Measurements from ENCODE around the gene RFPL1.
"Not testable (repeated sequence)": the region's sequence is repeated elsewhere in the genome, so short reads cannot be mapped to it uniquely, and the experiment has no call there.

Gene RFPL1

DNA sequence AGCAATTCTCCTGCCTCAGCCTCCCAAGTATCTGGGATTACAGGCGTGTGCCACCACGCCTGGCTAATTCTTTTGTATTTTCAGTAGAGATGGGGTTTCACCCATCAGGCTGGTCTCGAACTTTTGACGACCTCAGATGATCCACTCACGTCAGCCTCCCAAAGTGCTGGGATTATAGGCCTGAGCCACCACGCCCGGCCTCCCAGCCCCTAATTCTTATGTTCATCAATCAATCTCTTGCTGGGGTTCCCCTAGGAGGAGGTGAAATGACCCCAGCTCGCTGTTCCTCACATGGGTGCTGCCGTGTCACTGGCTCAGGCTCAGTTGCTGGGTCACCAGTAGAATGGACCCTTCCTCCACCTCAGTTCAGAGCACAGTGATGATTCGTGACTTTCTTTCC is at the start of gene RFPL1:
Gene RFPL1 (plus strand): TSS at position 301 of the 400 bp plus-strand sequence.
- in situ Hi-C loops (cut with HindIII; ENCODE audit: low sequenced_read_pairs) = not testable (repeated sequence)

- in situ Hi-C loops (cut with HindIII; ENCODE audit: low sequenced_read_pairs) = no loop called here
Measured at GRCh38 chr22:29388759-29389090, 49.7 kb upstream of the RFPL1 start.

- in situ Hi-C loops (cut with HindIII; ENCODE audit: low sequenced_read_pairs) = no loop called here
Measured at GRCh38 chr22:29390270-29390669, 48.1 kb upstream of the RFPL1 start.

GRCh38 chr22:29391546-29391945 is 46.8 kb upstream of the RFPL1 start:
- in situ Hi-C loops (cut with HindIII; ENCODE audit: low sequenced_read_pairs) = no loop called here

DNA sequence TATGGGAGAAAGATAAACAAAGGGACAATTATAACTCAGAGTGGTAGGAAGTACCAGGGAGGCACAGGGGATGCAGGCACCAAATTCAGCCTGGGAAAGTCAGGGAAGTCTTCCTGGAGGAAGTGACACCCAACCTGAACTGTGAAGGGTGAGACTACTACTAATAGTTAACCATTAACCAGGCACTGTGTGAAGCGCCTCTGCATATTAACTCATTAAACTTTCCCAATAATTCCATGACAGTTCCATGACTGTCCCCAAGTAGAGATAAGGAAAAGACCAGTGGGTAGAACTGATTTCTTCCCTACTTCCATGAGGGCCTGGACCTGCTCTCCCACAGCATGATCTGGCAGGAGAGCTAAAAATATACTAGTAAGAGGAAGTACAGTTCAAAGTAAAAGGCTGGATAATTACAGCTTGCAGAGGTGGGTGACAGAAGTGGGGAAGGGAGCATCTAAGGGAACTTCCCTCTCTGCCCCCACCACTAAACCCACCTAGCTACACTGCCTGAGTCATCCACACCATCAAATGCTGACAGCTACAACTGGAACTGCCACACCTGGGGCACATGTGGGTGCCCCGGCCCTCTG is 45.3 kb upstream of the RFPL1 start:
- in situ Hi-C loops (cut with HindIII; ENCODE audit: low sequenced_read_pairs) = no loop called here

- in situ Hi-C loops (cut with HindIII; ENCODE audit: low sequenced_read_pairs) = no loop called here
Measured at GRCh38 chr22:29394931-29395581, 43.3 kb upstream of the RFPL1 start.

DNA sequence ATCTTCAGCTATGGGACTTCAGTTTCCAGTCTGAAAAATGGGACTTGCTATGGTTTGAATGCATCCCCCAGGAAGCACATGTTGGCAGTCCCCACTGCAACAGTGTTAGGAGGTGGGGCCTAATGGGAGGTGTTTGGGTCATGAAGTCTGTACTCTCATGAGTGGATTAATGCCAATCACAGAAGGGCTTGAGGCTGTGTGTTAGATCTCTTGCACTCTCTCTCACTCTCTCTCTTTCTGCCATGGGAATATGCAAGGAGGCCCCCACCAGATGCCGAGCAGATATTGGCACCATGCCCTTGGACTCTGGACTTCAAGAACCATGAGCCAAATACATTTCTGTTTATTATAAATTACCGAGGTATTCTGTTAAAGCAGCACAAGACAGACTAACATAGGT is 42.3 kb upstream of the RFPL1 start:
- in situ Hi-C loops (cut with HindIII; ENCODE audit: low sequenced_read_pairs) = no loop called here

DNA sequence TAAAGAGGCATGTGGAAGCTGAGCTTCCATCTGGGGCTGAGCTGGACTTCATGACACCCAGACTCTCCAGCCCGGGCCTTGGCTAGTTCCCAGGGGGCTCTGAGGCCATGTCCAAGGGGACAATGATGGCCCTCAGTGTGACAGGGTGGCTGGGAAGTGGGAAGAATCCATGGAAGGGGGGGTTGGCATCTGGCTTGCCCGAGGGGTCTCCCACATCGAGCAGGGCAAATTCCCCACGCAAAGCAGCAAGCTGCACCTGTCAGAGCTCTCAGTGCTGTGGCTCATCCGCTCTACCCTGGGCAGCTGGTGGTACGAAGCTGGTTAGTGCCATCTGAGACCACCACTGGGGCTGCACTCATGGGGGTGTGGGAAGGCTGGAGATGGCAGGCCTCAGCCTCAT is 40.6 kb upstream of the RFPL1 start:
- in situ Hi-C loops (cut with HindIII; ENCODE audit: low sequenced_read_pairs) = no loop called here

GRCh38 chr22:29400576-29400975 is 37.8 kb upstream of the RFPL1 start:
- in situ Hi-C loops (cut with HindIII; ENCODE audit: low sequenced_read_pairs) = no loop called here

- in situ Hi-C loops (cut with HindIII; ENCODE audit: low sequenced_read_pairs) = not testable (repeated sequence)
Measured at GRCh38 chr22:29401538-29401937, 36.8 kb upstream of the RFPL1 start.

DNA sequence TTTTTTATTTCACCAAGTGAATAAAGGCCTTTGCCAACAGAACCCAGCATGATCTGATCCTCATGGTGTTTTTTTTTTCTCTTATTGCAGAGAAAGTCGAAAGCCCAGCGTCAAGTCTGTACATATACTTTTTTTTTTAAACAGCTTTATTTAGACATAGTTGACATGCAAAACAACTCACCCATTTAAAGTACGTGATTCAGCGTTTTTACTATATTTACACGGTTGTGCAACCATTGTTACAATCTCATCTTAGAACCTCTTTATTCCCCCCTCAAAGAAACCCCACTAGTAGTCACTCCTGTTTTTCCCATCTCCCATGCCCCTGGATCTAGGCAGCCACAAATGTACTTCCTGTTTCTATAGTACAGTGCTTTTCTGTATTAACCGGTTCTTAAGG is 29.4 kb upstream of the RFPL1 start:
- in situ Hi-C loops (cut with HindIII; ENCODE audit: low sequenced_read_pairs) = no loop called here

GRCh38 chr22:29411569-29412211 is 26.7 kb upstream of the RFPL1 start:
- in situ Hi-C loops (cut with HindIII; ENCODE audit: low sequenced_read_pairs) = not testable (repeated sequence)

DNA sequence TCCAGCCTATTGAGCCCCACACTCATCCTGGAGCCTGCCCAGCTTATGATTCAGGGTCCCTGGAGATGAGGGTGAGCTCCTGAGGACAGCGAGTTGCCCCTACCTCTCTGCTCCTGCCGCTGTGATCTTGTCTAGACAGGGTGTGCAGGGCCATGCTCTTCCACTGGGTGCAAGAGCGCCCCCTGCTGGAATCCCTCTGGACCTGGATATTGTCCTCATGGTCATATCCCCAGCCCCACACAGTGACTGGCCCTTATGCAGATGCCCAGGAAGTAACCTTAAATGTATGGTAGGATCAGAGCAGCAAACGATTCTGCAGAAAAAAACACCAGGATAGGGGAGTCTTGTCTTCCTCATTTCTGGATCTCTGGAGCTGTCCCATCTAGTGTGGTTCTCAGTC is 25.6 kb upstream of the RFPL1 start:
- in situ Hi-C loops (cut with HindIII; ENCODE audit: low sequenced_read_pairs) = not testable (repeated sequence)

GRCh38 chr22:29414951-29415591 is 23.3 kb upstream of the RFPL1 start:
- in situ Hi-C loops (cut with HindIII; ENCODE audit: low sequenced_read_pairs) = not testable (repeated sequence)

DNA sequence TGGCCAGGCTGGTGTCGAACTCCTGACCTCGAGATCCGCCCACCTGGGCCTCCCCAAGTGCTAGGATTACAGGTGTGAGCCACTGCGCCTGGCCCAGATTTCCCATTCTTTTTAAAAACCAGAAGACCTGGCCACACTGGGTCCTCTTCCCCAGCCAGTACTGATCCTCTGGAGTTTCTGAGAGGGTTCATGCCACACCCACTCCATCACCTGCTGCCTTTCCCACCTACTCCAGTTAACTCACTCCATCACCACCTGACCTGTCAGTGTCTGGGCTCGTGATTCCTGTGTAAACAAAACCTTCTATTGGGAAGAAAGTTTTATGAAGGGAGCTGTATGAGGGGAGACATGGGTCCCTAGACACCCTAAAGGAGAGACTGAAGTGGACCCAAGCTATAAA is 19.7 kb upstream of the RFPL1 start:
- in situ Hi-C loops (cut with HindIII; ENCODE audit: low sequenced_read_pairs) = not testable (repeated sequence)

DNA sequence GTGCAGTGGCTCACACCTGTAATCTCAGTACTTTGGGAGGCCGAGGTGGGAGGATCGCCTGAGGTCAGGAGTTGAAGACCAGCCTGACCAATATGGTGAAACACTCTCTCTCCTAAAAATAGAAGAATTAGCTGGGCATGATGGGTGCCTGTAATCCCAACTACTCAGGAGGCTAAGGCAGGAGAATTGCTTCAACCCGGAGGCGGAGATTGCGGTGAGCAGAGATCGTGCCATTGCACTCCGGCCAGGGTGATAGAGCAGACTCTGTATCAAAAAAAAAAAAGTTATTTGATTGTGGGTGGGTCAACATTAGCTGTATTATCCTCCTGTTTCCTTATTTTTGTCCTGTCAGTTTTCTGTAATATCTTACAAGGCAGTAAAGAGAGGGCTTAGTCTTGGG is 11.9 kb upstream of the RFPL1 start:
- in situ Hi-C loops (cut with HindIII; ENCODE audit: low sequenced_read_pairs) = no loop called here

- in situ Hi-C loops (cut with HindIII; ENCODE audit: low sequenced_read_pairs) = no loop called here
Measured at GRCh38 chr22:29427176-29427760, 11.1 kb upstream of the RFPL1 start.

- in situ Hi-C loops (cut with HindIII; ENCODE audit: low sequenced_read_pairs) = no loop called here
Measured at GRCh38 chr22:29431986-29432385, 6.4 kb upstream of the RFPL1 start.

DNA sequence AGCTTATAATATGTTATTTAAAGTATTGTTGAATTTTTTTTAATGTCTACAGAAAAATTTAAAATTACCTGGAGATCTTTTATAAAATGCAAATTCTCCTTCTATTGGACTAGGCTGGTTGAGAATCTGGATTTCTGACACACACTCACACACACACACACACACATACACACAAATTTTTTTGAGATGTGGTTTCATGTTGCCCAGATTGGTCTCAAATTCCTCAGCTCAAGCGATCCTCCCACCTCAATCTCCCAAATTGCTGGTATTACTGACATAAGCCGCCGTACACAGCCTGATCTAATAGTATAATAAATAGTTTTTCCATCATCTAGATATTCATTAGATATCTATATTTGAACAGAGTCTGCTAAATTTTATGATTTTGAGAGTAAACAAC is 4.5 kb upstream of the RFPL1 start:
- in situ Hi-C loops (cut with HindIII; ENCODE audit: low sequenced_read_pairs) = no loop called here

- in situ Hi-C loops (cut with HindIII; ENCODE audit: low sequenced_read_pairs) = no loop called here
Measured at GRCh38 chr22:29434288-29434687, 4.1 kb upstream of the RFPL1 start.

GRCh38 chr22:29435236-29436136 is 2.9 kb upstream of the RFPL1 start:
- in situ Hi-C loops (cut with HindIII; ENCODE audit: low sequenced_read_pairs) = no loop called here
